ENCODE data around the gene PTPRZ1.

DNA sequence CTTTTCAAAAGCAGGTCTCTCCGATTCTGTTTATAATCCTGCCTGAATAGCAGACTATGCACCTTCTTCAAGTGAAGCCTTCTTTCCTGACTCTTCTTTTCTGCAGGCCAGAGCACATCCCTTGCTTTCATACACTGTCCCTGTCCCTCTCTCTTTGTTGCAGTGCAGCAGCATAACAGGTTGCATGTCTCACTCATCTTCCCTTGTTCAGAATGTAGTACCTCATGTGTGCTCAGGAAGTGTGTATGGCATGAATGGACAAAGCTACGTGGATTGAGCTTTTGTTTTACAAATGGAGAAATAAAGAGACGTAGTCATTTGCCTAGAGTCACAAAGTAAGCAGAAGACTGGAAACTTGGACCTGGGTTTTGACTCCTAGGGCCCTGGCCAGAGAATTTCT is 68.0 kb downstream of the PTPRZ1 start:
- TF ChIP-seq CTCF (IDR thresholded peaks at IDR 0.05) (no peak), POLR2A (IDR thresholded peaks at IDR 0.05) (no peak), POLR2AphosphoS5 (IDR thresholded peaks at IDR 0.05) (no peak)

Measured in prostate gland (tissue), 2 donors.